COLO829 (cell line): ENCODE measurements around the gene TMEM208.

Experiments used
- DNase-seq: peaks from one replicate; pipeline ENCODE4 v3.0.0; 2012; ENCODE audit warnings: low spot score

The TMEM208 gene

DNA sequence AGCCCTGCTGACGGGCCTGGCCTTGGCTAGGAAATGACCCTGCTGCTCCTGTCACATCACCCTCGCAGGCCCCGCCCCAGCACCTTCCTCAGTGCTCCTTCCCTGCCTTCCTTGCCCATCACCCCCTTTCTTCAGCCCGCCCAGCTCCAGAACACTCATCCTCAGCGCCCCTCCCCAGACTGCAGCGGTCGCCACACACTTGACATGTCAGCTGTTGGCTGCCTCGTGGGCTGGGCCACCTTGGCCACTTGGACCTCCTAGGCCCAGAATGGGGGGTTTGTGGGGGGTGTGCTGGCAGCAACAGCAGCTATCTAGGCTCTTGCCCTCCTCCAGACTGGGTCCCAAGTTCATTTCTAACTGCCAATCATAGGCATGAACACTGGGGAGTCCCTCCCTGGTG is 17.4 kb upstream of the TMEM208 start:
- DNase-seq, result no peak

DNA sequence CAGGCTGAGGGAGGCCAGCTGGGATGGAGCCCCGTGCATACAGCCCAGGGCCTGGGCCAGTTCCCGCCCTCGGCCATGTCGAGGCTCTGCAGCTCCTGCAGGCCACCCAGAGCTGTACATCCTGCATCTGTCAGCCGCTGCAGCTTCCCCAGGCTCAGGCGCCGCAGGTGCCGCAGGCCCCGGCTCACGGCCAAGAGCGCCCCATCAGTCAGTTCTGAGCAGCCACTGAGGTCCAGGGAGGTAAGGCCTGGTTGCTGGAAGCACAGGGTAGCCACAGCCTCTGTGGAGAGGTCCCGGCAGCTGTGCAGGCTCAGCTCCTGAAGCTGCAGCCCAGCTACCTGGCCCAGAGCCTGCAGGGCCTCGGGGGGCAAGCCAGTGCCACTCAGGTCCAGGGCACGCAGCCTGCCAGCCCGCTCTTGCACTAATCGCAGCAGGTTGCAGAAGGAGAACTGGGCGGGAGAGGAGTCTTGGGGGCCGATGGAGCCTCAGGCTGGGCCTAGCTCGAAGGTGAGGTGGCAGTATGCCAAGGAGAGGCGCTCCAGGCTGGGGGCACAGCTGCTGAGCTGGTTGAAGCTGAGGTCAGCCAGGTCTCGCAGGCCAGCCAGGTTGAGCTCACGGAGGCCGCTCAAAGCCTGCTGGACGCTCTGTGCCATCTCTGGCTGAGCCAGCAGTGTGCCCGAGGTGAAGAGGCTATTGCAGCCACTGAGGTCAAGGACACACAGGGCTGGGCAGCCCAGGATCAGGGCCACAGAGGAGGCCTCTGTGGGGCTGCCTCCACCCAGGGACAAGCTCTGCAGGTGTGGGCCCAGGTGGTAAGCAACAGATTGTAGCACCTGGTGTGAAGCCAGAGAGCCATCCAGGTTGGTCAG is 16.6 kb upstream of the TMEM208 start:
- DNase-seq, result no peak

GRCh38 chr16:67211674-67212073 is 15.3 kb upstream of the TMEM208 start:
- no peak for DNase-seq

GRCh38 chr16:67212766-67213165 is 14.2 kb upstream of the TMEM208 start:
- no peak for DNase-seq

- no peak for DNase-seq
Observed at GRCh38 chr16:67213197-67214019, 13.5 kb upstream of the TMEM208 start.

DNA sequence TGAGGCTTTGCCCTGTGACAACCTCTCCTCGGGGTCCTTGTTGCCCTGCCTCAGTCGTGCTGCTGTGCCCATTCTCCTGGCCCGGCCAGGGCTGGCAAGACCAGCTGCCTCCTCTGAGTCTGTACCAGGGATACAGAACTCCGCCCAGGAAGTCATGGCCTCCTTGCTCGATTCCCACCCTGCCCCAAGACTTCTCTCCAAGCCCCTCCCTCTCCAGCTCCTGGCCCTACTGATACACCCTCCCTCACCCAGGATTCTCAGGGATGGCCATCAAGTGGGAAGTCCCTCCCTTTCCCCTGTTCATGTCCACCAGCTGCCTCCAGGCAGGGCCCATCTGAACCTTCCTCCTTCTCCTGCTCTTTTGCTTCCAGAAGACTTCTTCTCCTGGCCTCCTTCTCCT is 11.2 kb upstream of the TMEM208 start:
- DNase-seq, result no peak

- no peak for DNase-seq
Observed at GRCh38 chr16:67216612-67217490, 10.1 kb upstream of the TMEM208 start.

DNA sequence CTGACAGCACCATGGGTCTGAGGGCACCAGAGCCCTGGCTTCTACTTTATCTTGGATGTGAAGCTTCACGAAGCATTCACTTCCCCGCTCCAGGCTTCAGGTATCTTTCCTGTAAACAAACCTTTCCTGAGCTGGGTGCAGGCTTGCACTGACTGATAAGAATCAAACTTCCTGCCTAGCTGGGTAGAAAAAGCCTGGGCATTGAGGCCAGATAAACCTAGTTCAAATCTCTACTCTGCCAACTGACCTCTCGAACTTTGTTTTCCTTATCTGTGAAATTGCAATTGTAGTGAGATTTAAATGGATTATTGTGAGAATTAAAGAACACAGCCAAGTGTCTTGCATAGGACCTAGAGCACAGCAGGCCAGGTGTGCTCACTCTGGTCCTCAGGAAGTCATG is 2.9 kb upstream of the TMEM208 start:
- DNase-seq, result no peak

- no peak for DNase-seq
Observed at GRCh38 chr16:67226295-67226803, 581 bp upstream of the TMEM208 start.

DNA sequence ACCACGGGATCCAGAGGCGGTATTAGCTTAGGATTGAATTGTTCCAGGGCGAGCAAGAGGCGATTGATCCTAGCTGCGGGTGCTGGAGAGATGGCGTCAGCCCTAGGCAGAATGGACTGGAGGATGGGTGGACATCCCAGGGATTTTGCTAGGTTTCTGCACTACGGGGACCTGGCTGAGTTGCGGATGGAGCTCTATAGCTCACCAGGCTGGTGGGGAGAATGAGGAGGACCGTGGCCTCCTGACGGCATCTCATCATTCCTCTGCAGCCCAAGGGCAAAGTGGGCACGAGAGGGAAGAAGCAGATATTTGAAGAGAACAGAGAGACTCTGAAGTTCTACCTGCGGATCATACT is 614 bp downstream of the TMEM208 start:
- DNase-seq, result no peak

GRCh38 chr16:67228034-67228785 is 1.3 kb downstream of the TMEM208 start:
- no peak for DNase-seq

GRCh38 chr16:67228905-67229304 is 2.0 kb downstream of the TMEM208 start:
- DNase-seq, result no peak

GRCh38 chr16:67229906-67230808 is 3.2 kb downstream of the TMEM208 start:
- no peak for DNase-seq

GRCh38 chr16:67230809-67231660 is 4.1 kb downstream of the TMEM208 start:
- DNase-seq, result no peak

- no peak for DNase-seq
Observed at GRCh38 chr16:67233596-67233995, 6.7 kb downstream of the TMEM208 start.

GRCh38 chr16:67234180-67234597 is 7.3 kb downstream of the TMEM208 start:
- no peak for DNase-seq

DNA sequence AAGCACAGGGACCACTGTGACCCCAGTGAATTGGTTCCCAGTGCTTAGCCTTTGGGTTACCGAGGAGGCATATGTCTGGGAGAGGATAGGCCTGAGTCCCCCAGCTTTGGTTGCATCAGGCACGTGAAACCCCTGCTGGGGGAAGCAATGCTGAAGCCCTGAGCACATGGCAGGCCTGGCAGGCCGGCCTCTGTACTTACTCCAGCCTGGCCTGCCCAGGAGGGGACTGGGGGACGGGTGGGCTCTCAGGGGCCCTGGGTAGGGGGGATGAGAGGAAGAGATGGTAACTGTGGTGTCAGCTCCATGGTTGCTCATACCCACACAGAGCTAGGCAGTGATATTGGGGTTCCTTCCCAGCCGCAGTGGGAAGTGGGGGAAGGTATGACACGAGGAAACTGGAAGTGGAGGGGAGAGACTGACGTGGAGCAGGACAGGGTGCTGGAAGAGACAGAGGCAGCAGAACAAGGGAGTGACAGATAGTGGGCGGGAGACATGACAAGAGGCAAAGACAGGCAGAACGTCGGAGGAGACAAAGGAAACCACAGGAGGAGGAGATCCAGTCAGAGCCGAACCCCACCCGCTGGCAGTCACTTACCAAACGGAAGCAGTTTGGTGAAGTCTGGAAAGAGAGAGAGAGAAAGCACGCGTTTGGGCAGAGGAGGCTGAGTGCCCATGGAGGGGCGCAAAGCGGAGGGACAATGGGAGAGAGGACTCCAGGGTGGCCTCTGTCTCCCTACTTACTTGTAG is 9.1 kb downstream of the TMEM208 start:
- DNase-seq, result no peak

GRCh38 chr16:67236563-67237395 is 9.8 kb downstream of the TMEM208 start:
- DNase-seq, result peak; percentile 69
